GM19099 (cell line): ENCODE data around the gene MAP2.

Experiments used
- POLR2A ChIP-seq: IDR thresholded peaks from 3 replicates; pipeline ENCODE4 v1.6.1; 2011; ENCODE audit warnings: low read depth; ENCODE audit not compliant: insufficient read length; ENCODE audit errors: extremely low read depth

Gene MAP2

GRCh38 chr2:209495855-209496585 is 72.2 kb downstream of the MAP2 start:
- no peak for TF ChIP-seq POLR2A

GRCh38 chr2:209496586-209496982 is 72.7 kb downstream of the MAP2 start:
- TF ChIP-seq POLR2A, result no peak

GRCh38 chr2:209498614-209499013 is 74.8 kb downstream of the MAP2 start:
- no peak for TF ChIP-seq POLR2A

- TF ChIP-seq POLR2A, result no peak
Measured at GRCh38 chr2:209499069-209499468, 75.2 kb downstream of the MAP2 start.

- no peak for TF ChIP-seq POLR2A
Measured at GRCh38 chr2:209501579-209501978, 77.7 kb downstream of the MAP2 start.

- no peak for TF ChIP-seq POLR2A
Measured at GRCh38 chr2:209505410-209505809, 81.6 kb downstream of the MAP2 start.

- no peak for TF ChIP-seq POLR2A
Measured at GRCh38 chr2:209508255-209508654, 84.4 kb downstream of the MAP2 start.

GRCh38 chr2:209511637-209512036 is 87.8 kb downstream of the MAP2 start:
- TF ChIP-seq POLR2A, result no peak

GRCh38 chr2:209512971-209513370 is 89.1 kb downstream of the MAP2 start:
- no peak for TF ChIP-seq POLR2A

- TF ChIP-seq POLR2A, result no peak
Measured at GRCh38 chr2:209517436-209517835, 93.6 kb downstream of the MAP2 start.

GRCh38 chr2:209519271-209519670 is 95.4 kb downstream of the MAP2 start:
- no peak for TF ChIP-seq POLR2A

- TF ChIP-seq POLR2A, result no peak
Measured at GRCh38 chr2:209519906-209520305, 96.1 kb downstream of the MAP2 start.

- TF ChIP-seq POLR2A, result no peak
Measured at GRCh38 chr2:209523041-209523740, 99.3 kb downstream of the MAP2 start.

GRCh38 chr2:209523867-209524266 is 100.0 kb downstream of the MAP2 start:
- TF ChIP-seq POLR2A, result no peak

GRCh38 chr2:209525331-209525730 is 101.5 kb downstream of the MAP2 start:
- no peak for TF ChIP-seq POLR2A

- TF ChIP-seq POLR2A, result no peak
Measured at GRCh38 chr2:209525834-209526281, 102.0 kb downstream of the MAP2 start.

- TF ChIP-seq POLR2A, result no peak
Measured at GRCh38 chr2:209526561-209526960, 102.7 kb downstream of the MAP2 start.

- TF ChIP-seq POLR2A, result no peak
Measured at GRCh38 chr2:209529579-209529978, 105.7 kb downstream of the MAP2 start.
